AG20443 (cell line): ENCODE results near the gene EPPIN.
"Not testable (repeated sequence)": the region's sequence is repeated elsewhere in the genome, so short reads cannot be mapped to it uniquely, and the experiment has no call there.

Source experiments
- DNase-seq: peaks from one replicate; pipeline ENCODE4 v3.0.0; 2012; ENCODE audit warnings: low spot score, mixed read lengths

The EPPIN gene

DNA sequence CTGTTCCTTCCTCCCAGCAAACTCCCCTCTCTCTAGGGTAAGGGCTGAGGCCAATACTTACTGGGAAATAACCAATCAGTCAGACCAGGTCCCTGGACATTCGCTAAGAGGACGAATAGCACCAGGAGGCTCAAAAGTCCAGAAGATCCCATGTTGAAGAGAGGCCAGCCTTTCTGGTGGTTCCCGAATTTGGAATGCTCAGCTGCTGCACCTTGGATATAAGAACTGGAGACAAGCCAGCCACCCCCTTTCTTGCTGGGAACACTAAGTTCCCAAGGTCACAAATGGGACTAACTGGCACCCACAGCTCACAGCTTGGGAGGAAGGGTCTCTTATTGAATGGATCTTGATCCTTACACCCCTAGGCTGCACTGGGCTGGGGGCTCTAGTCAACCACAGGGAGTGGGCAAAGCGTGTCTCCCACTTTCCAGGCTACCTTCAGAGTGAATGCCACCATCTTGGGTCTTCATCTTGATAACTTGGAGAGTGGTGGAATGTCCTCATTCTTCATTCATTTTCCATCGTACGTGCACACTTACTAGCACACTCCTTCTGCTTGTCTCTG lies at the start of gene EPPIN:
Gene EPPIN (minus strand): TSS at position 196 of the 565 bp plus-strand sequence. CDS start 44 bp downstream, at position 152.
- DNase-seq = no peak

GRCh38 chr20:45595235-45595634 lies 48.0 kb upstream of the EPPIN start:
- no peak for DNase-seq

GRCh38 chr20:45593498-45593897 lies 46.3 kb upstream of the EPPIN start:
- no peak for DNase-seq

- peak; percentile 18 for DNase-seq
Measured at GRCh38 chr20:45592574-45593189, 45.5 kb upstream of the EPPIN start.

GRCh38 chr20:45589725-45590124 lies 42.5 kb upstream of the EPPIN start:
- DNase-seq = no peak

DNA sequence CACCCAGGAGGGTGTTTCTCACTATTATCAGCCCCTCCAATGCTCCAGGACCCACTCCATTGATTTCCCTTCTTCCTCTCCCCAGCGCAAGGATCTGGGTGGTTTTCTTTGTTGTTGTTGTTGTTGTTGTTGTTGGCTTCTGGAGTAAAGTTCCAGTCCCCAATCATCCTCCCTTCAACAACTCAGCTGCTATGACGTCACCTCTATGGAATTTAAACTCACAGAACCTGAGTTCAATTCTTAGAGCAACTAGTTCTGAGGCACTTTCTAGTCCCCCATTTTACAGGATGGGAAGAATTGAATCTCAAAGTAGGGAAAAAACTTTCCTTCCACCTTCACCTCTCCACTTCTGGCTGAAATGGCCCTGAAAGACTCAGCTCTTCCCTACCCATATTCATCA lies 41.6 kb upstream of the EPPIN start:
- DNase-seq = no peak

GRCh38 chr20:45585986-45586385 lies 38.8 kb upstream of the EPPIN start:
- not testable (repeated sequence) for DNase-seq

DNA sequence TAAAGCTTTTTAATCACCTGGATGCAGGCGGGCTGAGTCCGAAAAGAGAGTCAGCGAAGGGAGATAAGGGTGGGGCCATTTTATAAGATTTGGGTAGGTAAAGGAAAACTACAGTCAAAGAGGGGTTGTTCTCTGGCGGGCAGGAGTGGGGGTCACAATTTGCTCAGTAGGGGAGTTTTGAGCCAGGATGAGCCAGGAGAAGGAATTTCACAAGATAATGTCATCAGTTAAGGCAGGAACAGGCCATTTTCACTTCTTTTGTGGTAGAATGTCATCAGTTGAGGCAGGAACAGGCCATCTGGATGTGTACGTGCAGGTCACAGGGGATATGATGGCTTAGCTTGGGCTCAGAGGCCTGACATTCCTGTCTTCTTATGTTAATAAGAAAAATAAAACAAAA lies 37.1 kb upstream of the EPPIN start:
- not testable (repeated sequence) for DNase-seq

DNA sequence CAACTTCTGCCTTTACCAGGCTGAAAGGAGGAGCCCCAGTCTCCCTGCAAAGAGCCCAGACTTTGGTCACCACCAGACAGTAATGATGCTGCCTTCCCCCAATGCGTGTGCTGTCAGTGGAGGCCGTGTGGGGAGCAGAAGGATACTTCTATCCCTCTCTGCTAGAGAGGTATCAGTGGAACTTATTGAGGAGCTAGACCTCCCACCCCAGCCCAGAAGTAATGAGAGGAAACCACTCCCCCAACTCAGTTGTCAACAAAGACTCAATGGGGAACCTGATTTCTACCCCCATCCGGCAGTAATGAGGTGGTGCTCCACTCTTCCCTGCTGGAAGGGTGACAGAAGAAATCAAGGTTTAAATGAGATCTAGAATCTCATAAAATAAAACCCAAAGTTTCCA lies 36.3 kb upstream of the EPPIN start:
- DNase-seq = no peak

DNA sequence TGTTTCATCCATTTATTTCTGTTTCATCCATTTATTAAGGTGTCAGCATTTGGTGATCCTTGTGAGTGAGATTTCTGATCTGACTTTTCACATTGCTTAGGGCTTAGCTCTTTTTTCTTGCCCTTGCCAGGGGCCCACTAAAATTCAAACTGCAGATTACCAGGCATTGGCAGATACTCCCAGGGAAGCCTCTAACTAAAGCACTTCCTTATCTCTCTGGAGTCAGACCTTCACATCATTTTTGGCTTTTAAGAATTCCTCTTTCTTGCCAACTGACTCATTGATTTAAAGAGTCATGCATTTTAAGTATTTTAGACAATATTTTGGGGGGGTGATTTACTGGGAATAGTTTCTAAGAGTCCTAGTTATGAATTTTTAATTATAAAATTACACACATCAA lies 34.5 kb upstream of the EPPIN start:
- no peak for DNase-seq

DNA sequence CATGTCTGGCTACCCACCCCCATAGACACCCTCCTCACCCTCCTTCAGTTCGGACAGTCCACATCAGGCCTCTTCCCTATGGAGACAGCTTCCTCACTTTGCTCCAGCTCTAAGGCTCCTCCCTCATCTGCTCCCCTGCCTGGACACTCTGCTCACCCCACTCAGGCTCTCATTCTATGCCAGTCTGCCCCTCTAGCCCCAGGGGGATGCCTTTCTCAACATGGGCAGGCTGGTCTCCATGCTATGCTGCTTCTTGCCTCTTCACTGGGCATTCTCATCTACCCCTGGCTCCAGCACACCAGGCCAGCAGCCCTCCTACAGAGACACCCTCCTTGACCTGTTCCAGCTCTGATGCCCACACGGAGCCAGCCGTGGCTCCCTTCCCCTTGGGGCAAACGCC lies 32.0 kb upstream of the EPPIN start, which contains the start of gene WFDC8:
Gene WFDC8 (minus strand): TSS at position 101 of the 400 bp plus-strand sequence. CDS start 37 bp downstream, at position 64.
- no peak for DNase-seq

- DNase-seq = no peak
Measured at GRCh38 chr20:45578231-45578630, 31.0 kb upstream of the EPPIN start.

DNA sequence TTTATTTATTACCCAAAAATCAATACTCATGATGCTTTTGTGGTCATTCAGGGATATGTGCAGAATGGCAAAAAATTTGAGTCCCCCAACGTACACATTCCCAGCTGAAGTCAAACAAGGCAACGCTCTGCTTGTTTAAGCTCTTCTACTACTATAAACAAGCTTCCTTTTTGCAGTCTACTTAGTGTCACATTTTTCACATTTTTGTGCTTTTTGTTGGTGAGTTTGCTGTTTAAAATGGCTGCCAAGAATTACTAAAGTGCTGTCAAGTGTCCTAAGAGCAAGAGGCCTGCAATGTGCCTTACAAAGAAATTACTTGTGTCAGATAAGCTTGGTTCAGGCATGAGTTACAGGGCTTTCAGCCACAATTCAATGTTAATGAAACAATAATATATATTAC lies 29.8 kb upstream of the EPPIN start:
- DNase-seq = no peak

DNA sequence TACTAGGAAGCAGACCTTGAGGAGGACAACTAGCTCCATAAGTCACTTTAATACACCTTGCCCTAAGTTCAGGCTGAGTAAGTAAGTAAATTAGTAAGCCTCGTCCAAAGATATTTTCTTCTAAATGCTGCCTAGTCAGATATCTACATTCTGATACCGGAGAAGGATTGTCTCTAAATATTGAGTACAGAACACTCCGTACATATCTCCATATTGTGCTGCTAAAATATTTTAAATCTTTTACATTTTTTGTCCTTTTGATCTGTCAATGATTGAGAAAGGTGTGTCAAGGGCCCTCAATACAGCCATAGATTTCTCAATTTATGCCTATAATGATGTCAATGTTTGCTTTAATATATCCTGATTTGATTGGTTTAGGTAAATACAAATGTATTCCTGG lies 28.7 kb upstream of the EPPIN start:
- DNase-seq = no peak

- DNase-seq = not testable (repeated sequence)
Measured at GRCh38 chr20:45569650-45570049, 22.4 kb upstream of the EPPIN start.

DNA sequence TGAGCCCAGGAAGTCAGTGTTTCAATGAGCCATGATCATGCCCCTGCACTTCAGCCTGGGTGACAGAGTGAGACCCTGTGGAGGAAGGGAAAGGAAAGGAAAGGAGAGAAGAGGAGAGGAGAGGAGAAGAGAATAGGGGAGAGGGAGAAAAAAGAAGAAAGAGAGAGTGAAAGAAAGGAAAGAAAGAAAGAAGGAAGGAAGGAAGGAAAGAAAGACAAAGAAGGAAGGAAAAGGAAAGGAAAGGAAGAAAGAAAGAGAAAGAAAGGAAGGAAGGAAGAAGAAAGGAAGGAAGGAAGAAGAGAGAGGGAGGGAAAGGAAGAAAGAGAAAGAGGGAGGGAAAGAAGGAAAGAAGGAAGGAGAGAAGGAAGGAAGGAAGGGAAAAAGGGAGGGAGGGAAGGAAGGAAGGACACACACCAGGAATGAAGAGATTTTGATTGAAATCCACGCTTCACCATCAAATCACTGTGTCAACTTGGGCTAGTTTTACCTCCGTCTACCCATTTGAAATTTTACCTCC lies 17.6 kb upstream of the EPPIN start:
- no peak for DNase-seq

DNA sequence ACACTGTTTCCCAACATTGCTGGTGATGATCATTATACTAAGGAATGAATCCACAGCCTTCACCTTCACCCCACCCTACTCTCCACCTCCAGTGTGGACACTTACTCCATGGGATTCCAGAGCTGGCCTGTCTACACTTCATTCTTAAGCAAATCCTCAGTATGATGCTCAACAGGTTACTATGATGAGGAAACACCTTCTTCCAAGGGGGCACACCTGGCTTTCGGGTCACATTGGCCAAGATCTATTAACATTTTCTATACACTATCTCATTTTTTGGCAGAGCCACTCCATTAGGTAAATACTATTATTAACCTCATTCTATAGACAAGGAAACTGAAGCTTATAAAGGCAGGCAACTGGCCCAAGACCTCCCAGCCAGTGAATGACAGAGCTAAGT lies 8.0 kb upstream of the EPPIN start:
- no peak for DNase-seq

GRCh38 chr20:45552456-45552855 lies 5.3 kb upstream of the EPPIN start:
- no peak for DNase-seq

GRCh38 chr20:45550765-45551164 lies 3.6 kb upstream of the EPPIN start:
- DNase-seq = no peak

- DNase-seq = no peak
Measured at GRCh38 chr20:45548410-45548809, 1.2 kb upstream of the EPPIN start.

GRCh38 chr20:45545754-45546453 lies 1.3 kb downstream of the EPPIN start:
- DNase-seq = peak; percentile 61

GRCh38 chr20:45545351-45545750 lies 1.9 kb downstream of the EPPIN start:
- no peak for DNase-seq

- DNase-seq = no peak
Measured at GRCh38 chr20:45539382-45539781, 7.8 kb downstream of the EPPIN start, which contains the start of gene WFDC6. Gene WFDC6 (minus strand): TSS chr20:45539482. CDS start chr20:45539407, 75 bp downstream.
